Right forelimb (tissue), 1 donor: ENCODE results near the gene SLC43A3.
"Not testable (repeated sequence)": the region's sequence is repeated elsewhere in the genome, so short reads cannot be mapped to it uniquely, and the experiment has no call there.

Experiments
- DNase-seq: peaks from one replicate; pipeline ENCODE4 v3.0.0-alpha.2; 2018

The SLC43A3 gene

GRCh38 chr11:57376095-57377090, 50.5 kb downstream of the SLC43A3 start:
- DNase-seq: no peak

DNA sequence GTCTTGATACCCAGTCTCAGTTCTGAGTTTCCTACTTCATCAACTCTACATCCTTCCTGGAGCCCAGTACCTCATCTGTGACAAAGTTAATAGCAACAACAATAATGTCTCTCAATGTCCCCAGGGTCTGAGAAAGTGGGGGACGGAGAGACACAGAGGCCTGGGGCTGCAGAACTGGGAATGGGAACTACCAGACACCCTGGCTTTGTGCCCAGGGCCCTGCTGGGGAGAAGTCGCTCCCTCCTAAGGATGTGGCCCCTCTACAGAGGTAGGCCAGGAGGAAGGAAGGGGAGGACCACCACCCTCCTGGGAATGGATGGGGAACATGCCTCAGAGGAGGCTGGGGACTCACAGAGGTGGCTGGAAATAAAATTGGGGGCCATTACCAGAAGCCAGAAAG, 51.4 kb downstream of the SLC43A3 start:
- no peak for DNase-seq

DNA sequence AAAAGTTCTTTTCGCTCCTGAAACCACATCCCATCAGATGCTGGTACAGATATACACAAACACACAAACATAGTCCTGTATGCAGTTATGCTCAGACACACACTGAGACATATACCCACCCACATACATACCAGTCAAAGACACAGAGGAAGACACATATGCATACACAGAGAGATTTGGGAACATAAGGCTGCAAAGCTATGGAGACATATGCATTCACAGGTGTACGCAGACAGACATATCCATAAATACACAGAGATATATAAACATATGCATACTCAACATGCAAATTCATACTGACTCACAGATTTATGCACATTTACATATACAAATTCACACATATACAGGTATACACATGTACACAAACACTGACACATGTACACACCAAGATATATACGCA, 52.0 kb downstream of the SLC43A3 start:
- DNase-seq: no peak

GRCh38 chr11:57373146-57373545, 53.8 kb downstream of the SLC43A3 start:
- DNase-seq: no peak

GRCh38 chr11:57370941-57371340, 56.0 kb downstream of the SLC43A3 start:
- DNase-seq: no peak

GRCh38 chr11:57370251-57370650, 56.7 kb downstream of the SLC43A3 start:
- DNase-seq: no peak

DNA sequence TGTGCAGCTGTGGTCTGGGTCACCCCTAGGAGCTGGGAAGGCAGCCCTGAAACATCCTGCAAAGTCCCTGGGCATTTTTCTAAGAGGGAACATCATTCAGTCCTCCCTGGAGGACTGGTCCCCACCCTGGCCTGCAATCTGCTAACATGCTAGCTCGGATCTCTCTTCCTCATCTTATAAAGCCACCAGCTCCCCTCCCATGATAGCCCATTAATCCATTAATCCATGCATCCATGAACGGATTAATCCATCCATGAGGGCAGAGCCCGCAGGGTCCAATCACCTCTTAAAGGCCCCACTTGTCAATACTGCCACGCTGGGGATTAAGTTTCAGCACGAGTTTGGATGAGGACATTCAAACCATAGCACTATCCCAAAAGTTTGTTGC, 58.1 kb downstream of the SLC43A3 start:
- no peak for DNase-seq

- DNase-seq: no peak
Measured at GRCh38 chr11:57368106-57368844, 58.6 kb downstream of the SLC43A3 start.

DNA sequence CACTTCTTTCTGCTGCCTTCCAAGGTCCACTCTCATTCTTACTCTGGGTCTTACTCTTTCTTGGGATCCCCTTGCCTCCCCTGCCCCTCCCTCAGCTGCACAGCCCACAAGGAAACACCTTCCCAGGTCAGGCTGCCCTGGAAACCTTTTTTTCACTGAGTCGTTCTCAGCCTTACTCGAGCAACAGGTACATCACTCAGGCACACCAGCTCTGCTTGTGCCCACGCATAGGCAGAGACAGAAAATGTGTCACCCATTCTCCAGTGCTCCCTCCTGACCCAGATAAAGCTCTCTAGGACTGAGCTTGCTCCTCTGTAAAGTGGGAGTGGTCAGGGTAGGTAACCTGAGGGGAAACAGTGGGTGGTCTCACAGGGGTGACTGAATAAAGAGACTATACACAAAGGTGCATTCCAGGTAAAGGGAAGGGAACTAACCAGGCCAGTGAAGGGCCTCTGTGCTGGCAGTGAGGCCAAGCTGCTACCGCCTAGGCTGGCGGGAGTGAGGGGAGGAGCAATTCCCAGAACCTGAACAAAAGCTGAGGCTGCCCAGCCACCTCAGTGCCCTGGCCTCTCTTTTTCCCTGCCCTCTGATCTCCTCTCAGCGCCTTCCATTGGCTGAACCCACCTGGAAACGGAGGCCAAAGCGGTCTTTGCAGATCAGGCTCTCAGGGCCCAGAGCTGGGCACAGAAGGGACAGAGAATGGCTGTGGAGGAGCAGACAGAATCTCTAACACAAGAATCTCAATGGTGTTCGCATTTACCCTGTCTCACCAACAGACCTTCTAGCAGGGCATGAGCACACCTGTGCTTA, 61.9 kb downstream of the SLC43A3 start:
- DNase-seq: no peak

DNA sequence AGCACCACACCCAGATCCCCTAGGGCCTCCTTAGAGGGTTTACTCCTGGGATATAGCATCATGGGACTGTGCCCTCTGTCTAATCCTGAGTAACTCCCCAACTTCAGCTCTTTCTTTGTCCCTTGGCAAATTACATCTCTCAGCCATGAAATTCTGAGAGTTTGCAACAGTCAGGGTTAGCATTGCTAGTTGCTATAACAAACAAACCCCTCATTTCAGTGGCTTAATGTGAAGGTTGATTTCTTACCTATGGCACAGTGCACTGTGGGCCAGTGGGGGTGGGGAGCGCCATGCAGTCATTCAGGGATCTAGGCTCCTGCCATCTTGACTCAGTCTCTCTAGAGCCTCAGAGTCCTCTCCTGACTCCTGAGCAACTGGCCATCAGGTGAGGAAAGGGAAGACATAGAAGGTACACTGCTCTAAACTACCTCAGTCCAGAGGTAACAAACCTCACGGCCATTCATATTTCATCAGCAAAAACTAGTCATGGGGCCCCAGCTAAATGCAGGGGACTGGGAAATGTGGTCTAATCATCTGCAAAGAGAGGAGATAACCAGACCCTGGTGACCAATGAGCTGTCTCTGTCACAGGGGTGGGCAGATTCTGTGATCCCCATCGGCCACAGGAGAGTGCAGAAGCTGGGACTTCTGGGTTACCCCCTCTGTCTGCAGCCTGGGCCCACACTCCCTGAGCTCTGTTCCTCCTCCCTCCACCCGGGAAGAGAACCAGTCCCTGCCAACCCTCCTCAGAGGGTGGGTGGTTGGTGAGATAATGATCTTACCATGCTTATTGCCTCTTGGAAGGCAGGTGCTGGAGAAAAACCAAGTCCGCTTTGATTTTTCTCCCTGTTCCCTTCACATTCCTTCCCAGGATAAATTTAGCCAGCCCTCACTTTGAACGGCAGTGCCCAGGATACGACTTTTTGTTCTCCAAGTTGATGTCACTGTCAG, 63.5 kb downstream of the SLC43A3 start:
- DNase-seq: no peak

DNA sequence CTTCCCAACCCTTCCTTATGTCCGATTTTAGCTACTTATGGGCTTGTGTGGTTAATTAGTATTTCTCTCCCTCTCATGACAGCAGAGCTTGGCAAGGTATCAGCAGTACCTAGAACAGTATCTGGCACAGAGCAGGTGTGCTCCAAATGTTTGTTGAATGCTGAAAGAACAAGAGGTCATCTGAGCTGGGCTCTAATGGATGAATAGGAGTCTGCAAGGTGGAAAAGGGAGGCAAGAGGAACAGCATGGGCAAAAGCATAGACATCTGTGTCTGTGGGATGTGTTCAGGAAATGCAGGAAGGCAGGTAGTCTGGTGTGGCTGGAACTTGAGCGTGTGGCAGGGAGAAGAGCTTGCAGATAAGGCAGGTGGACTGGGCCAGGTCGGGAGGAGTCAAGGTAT, 65.0 kb downstream of the SLC43A3 start:
- no peak for DNase-seq

DNA sequence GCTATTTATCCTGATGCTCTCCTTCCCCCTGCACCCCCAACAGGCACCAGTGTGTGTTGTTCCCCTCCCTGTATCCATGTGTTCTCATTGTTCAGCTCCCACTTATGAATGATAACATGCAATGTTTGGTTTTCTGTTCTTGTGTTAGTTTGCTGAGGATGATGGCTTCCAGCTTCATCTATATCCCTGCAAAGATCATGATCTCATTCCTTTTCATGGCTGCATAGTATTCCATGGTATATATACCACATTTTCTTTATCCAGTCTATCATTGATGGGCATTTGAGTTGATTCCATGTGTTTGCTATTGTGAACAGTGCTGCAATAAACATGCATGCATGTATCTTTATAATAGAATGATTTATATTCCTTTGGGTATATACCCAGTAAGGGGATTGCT, 65.5 kb downstream of the SLC43A3 start:
- DNase-seq: not testable (repeated sequence)

DNA sequence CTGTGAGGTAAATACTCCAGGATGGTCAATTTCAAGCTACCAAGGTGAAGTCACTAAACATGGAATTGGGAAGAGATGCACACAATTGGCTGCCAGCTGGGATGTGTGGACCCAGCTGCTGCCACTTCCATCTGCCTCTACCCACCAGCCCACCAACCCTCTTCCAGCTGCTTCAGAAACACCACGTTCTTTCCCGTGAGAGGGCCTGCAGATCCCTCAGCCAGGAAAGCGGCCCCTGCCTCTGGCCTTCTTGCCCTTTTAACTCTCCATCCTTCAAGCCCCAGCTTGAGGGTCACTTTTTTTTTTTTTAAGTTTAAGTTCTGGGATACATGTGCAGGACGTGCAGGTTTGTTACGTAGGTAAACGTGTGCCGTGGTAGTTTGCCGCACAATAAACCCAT, 65.9 kb downstream of the SLC43A3 start:
- no peak for DNase-seq

DNA sequence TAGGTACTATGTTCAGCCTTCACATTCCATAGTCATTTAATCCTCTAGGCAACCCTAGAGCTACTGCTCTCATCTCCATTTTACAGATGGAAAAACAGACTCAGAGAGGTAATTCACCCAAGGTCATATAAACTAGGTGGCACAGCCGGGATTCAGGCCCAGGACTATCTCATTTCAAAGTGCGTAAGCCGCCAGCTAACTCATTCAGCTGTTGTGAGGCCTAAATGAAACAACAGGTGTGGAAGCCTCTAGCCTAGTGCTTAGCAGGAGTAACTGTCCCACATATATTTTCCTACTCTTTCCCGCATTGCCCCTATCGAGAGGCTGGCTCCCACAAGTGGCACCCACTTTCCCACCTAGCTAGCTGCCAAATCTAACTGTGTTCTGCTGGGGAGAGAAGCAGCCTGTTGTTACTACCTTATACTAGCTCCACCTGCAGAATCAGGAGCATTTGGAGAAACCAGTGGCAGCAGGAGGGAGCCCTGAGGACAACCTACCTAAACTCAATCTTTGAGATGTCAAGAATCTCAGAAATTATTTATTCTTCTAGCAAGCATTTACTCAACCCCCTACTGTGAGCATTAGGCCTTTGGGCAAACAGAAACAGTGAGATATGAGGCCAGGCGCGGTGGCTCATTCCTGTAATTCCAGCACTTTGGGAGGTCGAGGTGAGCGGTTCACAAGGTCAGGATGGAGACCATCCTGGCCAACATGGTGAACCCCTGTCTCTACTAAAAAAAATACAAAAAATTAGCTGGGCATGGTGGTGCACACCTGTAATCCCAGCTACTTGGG, 66.8 kb downstream of the SLC43A3 start:
- no peak for DNase-seq

DNA sequence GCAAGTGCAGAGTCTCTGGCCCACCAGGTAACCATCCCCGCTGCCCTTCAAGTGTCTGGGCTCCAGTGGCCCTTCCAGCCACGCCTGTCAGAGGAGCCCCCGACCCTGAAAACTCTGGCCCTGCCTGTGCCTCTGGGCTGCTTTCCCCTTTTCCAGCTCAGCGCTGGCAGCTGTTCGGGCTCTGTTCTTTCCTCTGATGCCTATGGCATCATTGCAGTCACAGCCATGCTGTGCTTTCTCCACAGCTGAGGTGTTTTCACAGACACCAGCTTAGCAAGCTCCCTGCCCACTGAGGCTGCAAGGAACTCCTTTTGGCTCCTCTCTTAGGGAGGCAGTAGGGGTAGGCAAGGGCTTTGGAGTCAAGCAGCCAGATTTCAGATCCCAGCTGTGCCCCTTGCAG, 67.5 kb downstream of the SLC43A3 start:
- DNase-seq: no peak

- no peak for DNase-seq
Measured at GRCh38 chr11:57358991-57359390, 67.9 kb downstream of the SLC43A3 start.

- DNase-seq: no peak
Measured at GRCh38 chr11:57358543-57358961, 68.4 kb downstream of the SLC43A3 start.

- DNase-seq: no peak
Measured at GRCh38 chr11:57357856-57358255, 69.1 kb downstream of the SLC43A3 start.

DNA sequence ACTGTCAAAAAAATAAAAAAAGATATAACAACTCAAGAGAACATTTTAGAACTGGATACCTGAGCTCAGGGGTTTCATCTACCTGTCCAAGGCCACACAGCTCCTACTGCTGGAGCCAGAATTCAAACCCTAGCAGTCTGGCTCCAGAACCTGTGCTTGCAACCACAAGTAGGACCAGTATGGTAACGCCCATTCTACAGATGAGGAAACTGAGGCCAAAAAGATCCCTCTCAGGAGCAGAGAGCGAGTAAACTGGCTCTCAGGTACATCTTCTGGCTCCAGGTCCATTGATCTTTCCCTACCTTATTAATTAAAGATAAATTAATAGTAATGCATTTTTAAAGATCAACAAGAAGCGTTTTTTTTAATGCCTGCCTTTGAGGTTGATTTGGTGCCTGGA, 69.6 kb downstream of the SLC43A3 start:
- no peak for DNase-seq
